Astrocyte (in vitro differentiated cells and primary cell): Measurements from ENCODE around the gene TMEM266.

Experiments
- EZH2 ChIP-seq: IDR thresholded peaks from 2 replicates; pipeline ENCODE4 v1.6.1; 2012; ENCODE audit warnings: mild to moderate bottlenecking, low read length, inconsistent platforms; ENCODE audit not compliant: insufficient read depth
- TF ChIP-seq, protein P1 (sequence below): IDR thresholded peaks from 2 replicates; pipeline ENCODE4 v1.5.1; 2011; ENCODE audit warnings: low read depth, mild to moderate bottlenecking, inconsistent platforms, low read length, moderate library complexity; ENCODE audit not compliant: insufficient read depth

GRCh38 chr15:76035593-76035992 lies 24.2 kb upstream of the TMEM266 start:
- TF ChIP-seq, protein P1, sequence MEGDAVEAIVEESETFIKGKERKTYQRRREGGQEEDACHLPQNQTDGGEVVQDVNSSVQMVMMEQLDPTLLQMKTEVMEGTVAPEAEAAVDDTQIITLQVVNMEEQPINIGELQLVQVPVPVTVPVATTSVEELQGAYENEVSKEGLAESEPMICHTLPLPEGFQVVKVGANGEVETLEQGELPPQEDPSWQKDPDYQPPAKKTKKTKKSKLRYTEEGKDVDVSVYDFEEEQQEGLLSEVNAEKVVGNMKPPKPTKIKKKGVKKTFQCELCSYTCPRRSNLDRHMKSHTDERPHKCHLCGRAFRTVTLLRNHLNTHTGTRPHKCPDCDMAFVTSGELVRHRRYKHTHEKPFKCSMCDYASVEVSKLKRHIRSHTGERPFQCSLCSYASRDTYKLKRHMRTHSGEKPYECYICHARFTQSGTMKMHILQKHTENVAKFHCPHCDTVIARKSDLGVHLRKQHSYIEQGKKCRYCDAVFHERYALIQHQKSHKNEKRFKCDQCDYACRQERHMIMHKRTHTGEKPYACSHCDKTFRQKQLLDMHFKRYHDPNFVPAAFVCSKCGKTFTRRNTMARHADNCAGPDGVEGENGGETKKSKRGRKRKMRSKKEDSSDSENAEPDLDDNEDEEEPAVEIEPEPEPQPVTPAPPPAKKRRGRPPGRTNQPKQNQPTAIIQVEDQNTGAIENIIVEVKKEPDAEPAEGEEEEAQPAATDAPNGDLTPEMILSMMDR = no peak
- TF ChIP-seq EZH2 = no peak
